ENCODE measurements around the gene PCYOX1L.
A peak's percentile ranks its signal among the peaks of the same experiment; 100 is the strongest.

DNA sequence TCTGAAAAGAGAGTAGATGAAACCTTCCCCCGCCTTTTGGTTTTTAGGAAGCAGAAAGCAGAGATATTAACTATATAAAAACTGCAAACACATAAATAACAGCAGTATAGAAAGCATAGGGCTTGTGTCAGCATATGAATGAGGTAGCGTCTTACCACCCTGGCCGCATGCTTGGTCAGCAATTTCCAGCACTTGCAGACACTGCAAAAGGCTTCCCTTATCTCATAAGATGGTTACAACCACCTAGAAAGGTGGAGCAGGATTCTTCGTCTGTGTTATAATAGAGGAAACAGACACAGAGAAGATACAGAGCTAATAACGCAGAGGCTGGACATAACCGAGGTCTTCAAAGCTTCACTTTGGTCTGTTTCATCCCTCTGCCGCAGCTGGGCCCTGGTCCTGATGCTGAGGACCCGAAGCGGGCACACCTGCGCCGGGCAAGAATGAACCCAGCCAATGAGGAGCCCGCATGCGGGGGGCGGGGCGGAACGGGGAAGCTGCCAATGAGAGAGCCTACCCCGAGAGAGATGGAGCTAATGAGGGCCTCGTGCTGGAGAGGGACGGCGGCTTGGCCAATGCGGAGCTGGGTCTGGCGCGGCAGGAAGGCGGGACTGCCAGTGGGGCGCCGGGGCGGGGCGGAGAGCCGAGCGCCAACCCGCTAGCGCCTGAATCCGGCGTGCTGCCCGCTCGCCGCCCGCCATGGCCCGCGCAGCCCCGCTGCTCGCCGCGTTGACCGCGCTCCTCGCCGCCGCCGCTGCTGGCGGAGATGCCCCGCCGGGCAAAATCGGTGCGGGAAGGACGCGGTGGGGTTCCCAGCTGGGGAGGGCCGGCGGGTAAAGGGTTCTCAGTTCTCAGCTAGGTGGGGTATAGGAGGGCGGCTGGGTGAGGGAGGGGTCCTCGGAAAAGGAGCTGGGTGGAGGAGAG lies at the start of gene PCYOX1L:
- TF ChIP-seq, protein P1, sequence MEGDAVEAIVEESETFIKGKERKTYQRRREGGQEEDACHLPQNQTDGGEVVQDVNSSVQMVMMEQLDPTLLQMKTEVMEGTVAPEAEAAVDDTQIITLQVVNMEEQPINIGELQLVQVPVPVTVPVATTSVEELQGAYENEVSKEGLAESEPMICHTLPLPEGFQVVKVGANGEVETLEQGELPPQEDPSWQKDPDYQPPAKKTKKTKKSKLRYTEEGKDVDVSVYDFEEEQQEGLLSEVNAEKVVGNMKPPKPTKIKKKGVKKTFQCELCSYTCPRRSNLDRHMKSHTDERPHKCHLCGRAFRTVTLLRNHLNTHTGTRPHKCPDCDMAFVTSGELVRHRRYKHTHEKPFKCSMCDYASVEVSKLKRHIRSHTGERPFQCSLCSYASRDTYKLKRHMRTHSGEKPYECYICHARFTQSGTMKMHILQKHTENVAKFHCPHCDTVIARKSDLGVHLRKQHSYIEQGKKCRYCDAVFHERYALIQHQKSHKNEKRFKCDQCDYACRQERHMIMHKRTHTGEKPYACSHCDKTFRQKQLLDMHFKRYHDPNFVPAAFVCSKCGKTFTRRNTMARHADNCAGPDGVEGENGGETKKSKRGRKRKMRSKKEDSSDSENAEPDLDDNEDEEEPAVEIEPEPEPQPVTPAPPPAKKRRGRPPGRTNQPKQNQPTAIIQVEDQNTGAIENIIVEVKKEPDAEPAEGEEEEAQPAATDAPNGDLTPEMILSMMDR (IDR thresholded peaks at IDR 0.05) = no peak
- peak; percentile 50; the same call in 1 of the 2 replicates for TF ChIP-seq POLR2AphosphoS5 (IDR thresholded peaks at IDR 0.05; ENCODE audit: low read depth, low read length)
- no peak for TF ChIP-seq SIN3A (IDR thresholded peaks at IDR 0.05; ENCODE audit: borderline replicate concordance, insufficient read depth, low read depth, low read length)
- no peak for TF ChIP-seq TCF7L2 (IDR thresholded peaks at IDR 0.05; ENCODE audit: low read depth, low read length)
